Fibroblast of lung (primary cell): ENCODE results near the gene MALAT1.

Experiments
- EZH2 ChIP-seq: IDR thresholded peaks from 2 replicates; pipeline ENCODE4 v1.5.1; 2012; ENCODE audit warnings: low read length, control low read depth, mild to moderate bottlenecking; ENCODE audit errors: missing control alignments
- TF ChIP-seq, protein P1 (sequence below), 2 donors: IDR thresholded peaks in 1 of 2; conservative IDR thresholded peaks in 1 of 2; 1 replicate in 1 of 2; 2 replicates in 1 of 2; pipeline ENCODE4 v1.5.1; 2011 to 2012; ENCODE audit warnings: low read length in 2 of 2, control low read depth in 1 of 2, inconsistent platforms in 1 of 2, low read depth in 1 of 2, mild to moderate bottlenecking in 1 of 2

DNA sequence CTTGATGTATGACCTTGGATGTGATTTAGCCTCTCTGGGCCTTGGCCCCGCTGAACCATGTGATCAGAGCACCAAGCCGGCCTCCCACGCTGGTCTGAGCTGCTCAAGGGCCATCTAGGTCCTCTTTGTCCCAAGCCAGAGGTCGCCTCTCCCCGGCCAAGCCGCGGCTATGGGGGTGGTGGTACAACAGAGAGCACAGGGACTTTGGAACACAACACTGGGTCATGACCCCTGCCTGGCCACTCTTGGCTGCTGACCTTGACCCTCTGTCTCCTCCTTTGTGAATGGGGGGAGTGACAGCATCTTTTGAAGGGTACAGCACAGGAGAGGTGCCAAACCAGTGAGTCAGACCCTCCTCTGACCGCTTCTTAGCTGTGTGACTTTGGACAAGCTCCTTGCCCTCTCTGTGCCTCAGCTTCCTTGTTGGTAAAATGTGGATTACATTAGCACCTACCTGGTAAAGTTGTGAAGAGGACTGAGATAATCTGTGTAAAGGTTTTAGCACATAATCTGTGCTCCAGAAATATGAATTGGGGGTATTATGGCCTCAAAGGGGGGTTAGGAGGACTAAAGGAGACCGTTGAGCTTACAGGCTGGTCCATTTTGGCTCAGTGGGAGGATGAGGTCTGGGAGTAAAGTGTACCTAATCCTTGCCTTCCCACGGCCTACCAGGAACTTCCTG, 30.8 kb downstream of the MALAT1 start:
- TF ChIP-seq, protein P1, sequence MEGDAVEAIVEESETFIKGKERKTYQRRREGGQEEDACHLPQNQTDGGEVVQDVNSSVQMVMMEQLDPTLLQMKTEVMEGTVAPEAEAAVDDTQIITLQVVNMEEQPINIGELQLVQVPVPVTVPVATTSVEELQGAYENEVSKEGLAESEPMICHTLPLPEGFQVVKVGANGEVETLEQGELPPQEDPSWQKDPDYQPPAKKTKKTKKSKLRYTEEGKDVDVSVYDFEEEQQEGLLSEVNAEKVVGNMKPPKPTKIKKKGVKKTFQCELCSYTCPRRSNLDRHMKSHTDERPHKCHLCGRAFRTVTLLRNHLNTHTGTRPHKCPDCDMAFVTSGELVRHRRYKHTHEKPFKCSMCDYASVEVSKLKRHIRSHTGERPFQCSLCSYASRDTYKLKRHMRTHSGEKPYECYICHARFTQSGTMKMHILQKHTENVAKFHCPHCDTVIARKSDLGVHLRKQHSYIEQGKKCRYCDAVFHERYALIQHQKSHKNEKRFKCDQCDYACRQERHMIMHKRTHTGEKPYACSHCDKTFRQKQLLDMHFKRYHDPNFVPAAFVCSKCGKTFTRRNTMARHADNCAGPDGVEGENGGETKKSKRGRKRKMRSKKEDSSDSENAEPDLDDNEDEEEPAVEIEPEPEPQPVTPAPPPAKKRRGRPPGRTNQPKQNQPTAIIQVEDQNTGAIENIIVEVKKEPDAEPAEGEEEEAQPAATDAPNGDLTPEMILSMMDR (conservative IDR thresholded peaks at IDR 0.05 in 1 of 2, IDR thresholded peaks at IDR 0.05 in 1 of 2; ENCODE audit: low read depth in 1 of 2, low read length in 2 of 2): no peak
- TF ChIP-seq EZH2: no peak
